ENCODE data around the gene THUMPD3.

DNA sequence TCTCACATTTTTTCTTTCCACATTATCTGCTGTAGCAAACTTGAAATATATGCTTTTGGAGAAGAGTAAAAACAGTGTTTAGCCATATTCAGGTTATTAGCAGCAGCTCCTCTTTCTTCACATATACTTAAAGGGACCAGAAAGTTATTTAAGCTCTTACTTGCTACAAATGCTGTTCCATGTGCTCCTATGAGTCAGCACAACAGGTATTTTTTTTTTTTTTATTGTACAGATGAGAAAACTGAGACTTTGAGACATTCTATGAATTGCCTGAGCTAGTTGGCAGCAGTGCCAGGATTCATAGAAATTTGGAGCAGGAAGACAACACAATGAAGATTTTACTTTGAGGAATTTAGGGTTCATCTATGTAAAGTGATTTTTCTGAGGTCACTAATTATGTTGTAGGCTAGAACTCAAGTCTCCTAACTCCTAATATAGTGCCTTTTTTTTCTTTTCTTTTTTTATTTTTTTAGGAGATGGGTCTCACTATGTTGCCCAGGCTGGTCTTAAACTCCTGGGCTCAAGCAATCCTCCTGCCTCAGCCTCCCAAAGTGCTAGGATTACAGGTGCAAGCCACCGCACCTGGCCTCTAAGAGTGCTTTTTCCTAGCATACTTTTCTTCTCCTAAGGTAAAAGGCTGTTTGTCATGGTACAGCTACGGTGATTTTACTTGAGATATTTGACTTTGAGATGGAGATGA, 58.1 kb downstream of the THUMPD3 start:
- TF ChIP-seq, protein P1, sequence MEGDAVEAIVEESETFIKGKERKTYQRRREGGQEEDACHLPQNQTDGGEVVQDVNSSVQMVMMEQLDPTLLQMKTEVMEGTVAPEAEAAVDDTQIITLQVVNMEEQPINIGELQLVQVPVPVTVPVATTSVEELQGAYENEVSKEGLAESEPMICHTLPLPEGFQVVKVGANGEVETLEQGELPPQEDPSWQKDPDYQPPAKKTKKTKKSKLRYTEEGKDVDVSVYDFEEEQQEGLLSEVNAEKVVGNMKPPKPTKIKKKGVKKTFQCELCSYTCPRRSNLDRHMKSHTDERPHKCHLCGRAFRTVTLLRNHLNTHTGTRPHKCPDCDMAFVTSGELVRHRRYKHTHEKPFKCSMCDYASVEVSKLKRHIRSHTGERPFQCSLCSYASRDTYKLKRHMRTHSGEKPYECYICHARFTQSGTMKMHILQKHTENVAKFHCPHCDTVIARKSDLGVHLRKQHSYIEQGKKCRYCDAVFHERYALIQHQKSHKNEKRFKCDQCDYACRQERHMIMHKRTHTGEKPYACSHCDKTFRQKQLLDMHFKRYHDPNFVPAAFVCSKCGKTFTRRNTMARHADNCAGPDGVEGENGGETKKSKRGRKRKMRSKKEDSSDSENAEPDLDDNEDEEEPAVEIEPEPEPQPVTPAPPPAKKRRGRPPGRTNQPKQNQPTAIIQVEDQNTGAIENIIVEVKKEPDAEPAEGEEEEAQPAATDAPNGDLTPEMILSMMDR (IDR thresholded peaks at IDR 0.05) = no peak
- TF ChIP-seq POLR2A (IDR thresholded peaks at IDR 0.05) (no peak), EP300 (IDR thresholded peaks at IDR 0.05) (no peak), POLR2AphosphoS5 (IDR thresholded peaks at IDR 0.05) (no peak)
